NCI-H187 treated with DMSO at 0.1 percent for 48 hours (cell line): Measurements from ENCODE around the gene HTR2C.
"Not testable (repeated sequence)": the region's sequence is repeated elsewhere in the genome, so short reads cannot be mapped to it uniquely, and the experiment has no call there.

Source experiments
- DNase-seq: peaks from one replicate; lab custom pipeline; 2025; lab: John Stamatoyannopoulos, UW

HTR2C gene

DNA sequence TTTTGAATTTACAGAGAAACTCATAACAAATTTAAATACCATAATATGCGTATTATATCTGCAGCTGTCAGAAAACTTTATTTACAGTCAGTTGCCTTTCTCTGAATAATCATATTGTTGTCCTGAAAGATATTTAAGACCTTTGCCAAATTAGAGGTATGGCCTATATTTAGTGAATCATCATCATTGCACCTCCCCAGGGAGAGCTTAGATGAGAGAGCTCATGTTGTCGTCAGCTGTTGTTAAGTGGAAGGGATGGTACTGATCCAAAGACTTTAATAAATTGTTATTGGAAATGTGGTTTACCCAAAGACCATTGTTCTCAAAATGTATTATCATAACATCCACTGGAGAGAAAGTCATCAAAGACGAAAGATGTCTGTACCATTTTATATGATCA lies 128.6 kb downstream of the HTR2C start:
- DNase-seq = no peak

DNA sequence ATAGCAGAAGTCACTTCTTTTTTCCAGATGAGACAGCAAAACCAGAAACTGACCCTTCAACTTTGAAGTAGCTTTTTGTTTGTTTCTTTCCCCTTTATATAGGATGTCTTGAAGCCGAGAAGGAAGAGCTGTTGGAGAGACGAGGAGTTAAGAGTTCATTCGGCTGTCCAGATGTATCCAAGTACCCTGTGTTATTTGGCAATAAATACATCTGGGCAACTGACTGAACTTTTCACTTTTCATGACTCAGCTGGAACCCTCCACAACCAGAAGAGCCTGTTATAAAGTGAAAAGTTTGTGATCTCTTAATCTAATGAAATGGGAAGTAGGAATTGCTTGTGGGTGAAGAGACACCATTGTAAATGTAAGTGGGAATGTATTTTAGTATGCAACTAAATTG lies 131.2 kb downstream of the HTR2C start:
- no peak for DNase-seq

DNA sequence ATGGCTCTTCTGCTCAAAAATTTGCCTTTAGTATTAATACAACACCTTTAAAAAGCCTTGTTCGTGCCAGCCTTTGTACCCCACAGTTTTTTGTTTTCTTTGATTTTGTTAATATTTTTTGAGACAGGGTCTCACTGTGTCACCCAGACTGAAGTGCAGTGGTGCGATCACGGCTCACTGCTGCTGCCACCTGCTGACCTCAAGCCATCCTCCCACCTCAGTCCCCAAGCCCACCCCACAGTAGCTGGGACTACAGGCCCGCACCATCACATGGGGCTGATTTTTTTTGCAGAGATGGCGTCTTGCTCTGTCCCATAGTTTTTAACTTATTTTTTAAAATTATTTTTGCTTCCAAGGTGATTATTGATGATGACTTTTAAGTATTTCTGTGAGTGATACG lies 134.0 kb downstream of the HTR2C start:
- no peak for DNase-seq

DNA sequence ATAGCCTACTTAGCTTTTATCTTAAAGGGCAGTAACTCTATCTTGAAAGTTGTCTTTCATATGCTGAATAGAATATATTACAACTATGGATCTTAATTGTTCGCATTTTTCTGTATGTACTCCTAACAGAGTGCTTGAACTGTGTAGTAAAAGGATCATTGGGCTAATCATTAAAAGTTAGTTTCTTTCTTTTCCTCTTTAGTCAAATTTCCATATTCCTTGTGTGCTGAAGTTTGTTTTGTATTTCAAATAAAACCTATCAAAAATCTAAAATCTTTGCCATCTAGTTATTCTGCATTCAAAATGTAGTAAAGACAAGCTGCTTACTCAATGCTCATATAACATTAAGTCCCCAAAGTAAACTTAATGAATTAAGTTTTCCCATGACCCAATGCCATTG lies 182.7 kb downstream of the HTR2C start:
- DNase-seq = no peak

DNA sequence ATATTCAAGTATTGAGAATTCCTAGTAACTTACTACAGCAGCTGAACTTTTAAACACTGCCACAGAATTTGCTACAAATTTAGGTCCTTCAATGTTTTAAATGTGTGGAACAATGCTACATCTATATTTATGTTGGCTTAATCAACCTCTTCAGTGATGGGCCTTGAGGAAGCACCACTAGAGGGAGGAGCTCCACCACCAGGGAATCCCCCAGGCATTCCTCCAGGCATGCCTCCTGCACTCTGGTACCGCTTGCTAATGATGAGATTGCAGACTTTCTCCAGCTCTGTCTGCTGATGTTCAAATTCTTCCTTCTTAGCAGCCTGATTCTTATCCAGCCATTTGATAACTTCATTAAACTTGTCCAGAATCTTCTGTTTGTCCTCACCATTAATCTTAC lies 190.8 kb downstream of the HTR2C start:
- no peak for DNase-seq

DNA sequence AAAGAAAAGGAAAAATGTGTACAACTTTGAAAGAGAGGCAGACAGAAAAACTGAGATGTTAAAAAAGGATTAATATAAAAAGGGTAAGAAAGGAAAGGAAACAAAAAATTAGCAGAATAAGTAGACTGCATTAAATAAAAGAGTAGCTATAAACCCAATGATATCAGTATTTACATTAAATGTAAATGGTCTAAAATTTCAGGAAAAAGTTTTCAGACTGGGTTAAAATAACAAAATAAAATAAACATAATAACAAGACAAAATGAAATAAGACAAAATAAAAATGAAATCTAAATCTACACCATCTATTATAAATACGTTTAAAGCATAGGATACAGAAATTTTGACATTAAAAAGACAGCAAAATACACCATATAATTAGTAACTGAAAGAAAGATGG lies 199.0 kb downstream of the HTR2C start:
- no peak for DNase-seq

DNA sequence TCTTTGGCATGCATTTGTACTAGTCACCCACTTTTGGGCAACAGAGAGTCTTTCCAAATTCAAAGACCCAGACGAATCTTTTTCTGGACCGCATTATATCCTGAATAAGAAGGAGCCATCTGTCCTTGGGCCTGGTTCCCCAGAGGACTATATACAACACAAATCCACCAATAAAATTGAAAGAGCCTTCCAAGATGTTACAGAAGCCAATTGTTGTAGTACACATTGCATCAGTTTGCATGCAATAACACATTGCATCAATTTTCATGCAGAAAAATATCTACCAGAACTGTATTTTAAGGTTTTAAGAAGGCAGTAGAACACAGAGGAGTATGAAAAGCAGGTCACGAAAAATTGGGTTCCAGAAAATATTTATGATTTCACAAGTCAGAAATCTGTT lies 203.2 kb downstream of the HTR2C start:
- no peak for DNase-seq

DNA sequence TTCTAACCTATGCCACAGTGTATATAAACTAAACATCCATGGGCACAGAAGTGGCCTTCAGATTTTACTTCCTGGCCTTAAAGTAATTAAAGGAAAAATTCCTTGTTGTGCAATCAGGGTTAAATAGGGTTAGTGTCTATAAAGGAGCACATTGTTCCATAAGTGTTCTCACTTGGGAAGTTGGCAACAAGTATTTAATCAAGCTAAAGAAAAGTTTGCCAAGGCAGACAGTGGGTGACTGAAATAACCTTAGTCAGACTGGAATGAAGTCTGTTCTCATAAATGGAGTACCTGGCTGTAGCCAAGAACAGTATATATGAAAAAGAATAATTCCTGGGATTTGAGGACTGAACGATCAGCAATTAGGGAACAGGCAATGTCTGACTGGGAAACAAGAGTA lies 213.6 kb downstream of the HTR2C start:
- DNase-seq = no peak

DNA sequence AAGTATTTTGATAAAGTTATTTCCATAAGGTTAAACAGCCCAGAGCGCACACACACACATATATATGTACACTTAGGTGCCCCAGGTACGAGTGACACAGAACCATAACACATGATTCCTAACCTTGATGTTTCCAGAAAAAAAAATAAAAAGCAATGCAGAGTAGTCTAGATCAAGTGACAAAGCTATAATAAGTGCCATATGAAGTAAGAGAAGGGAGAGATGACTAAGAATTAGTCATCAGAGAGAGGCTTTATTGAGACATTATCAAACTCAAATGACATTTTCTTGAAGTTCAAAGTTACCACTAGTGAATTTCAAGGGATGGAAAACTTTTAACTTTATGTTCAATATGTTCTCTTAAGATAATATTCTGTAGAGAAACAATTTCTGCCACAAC lies 215.0 kb downstream of the HTR2C start:
- no peak for DNase-seq

DNA sequence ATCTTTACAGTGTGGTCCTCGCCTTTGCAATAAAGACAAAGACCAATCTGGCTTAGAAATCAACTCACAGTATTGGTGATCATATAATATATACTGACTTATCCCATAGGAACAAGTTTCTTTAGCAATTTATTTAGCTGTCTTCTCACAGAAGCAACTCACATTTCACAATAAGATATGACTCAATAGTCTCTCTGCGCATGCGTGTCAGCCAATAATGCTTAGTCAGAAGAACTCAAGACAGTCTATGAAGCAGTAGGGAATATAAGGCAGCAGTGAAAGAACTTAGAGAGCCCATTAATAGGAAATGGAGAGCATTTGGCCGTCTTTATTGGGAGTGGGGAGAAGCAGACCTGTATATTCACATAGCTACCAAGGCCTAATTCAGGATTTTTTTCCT lies 216.8 kb downstream of the HTR2C start:
- no peak for DNase-seq

DNA sequence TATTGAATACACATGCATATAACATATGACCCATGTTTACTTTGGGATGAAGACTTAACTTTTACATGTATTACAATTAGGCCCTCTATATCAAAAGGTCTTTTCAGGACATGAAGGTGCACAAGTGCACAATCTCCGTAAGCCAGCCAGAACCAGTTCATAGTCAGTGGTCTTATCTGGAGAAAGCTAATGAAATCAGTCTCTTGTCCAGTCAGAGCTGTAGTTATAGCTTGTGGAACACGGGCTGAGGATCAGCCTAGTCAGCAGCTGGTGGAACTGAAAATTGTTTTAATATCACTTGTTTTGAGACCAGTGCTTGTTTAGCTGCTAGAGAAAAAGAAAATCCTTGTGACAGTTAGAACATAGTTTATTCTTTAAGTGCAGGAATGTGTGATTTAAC lies 235.6 kb downstream of the HTR2C start:
- DNase-seq = no peak

DNA sequence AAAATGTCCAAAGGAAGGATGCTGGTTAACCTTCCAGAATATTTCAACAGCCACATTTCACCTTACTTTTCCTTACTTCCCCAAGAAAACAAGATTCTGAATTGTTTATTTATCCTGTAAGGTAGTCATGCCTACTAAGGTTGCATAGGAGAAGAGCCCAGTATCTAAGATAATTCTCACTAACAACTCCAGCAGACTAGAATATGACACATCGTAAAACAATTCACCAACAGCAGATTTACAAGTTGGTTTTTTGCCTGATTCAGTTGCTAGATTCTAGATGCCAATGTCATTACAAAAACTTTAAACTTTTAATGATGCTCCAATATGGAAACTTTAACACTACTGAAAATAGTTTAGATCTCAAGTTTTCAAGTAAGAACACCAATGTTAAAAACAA lies 257.2 kb downstream of the HTR2C start:
- no peak for DNase-seq

DNA sequence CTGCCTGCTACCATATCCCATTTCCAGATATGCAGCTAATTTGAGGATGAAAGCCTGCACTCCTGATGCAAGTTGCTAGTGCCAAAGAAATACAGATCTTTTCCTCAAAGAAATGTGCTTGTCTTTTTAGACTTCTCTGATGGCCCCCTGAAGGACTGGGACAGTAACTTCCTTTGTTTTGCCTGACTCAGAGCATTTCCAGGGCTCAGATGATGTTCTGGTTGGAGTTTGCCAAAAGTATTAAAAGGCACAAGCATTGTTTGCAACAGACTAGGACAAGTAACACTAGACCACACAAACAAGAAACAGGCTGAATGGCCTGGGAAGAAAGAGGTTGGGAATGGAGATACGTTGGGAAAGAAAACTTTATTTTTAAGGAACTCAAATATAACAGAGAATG lies 258.3 kb downstream of the HTR2C start:
- DNase-seq = no peak

DNA sequence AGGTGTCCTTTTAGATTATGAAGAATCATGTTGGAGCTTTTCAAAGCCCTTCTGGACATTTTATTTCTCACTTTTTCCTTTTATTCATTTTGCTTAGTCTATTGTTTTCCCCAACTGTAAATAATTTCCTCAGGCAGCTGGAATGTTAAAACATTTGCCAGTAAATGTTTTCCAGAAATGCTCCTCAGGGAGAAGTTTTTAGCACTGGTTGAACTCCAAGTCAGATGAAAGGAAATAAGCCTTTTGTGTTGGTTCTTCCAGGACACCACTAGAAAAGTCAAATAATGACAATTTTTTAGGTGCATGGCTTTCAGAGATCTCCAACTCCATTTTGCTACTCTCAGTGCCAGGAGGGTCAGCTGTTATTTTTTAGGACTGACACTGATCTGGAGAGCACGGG lies 305.6 kb downstream of the HTR2C start:
- no peak for DNase-seq

DNA sequence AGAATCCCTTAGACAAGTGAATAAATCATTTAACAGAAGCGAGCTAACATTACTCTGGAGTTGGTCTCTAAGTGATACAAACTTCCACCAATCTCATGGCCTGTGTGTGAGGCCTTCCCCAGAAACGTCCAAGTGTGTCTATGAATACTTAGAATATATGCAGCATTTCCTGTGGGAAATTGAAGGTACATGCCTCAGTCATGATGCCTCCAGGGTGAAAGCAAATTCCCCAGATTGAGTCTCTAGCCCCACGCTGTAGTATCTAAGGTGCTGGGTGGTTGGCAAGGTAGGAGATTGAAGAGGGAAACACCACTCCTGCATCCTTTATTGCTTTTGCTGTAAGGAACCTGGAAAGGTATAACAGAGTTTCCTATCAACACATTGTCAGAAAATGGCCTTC lies 319.7 kb downstream of the HTR2C start:
- no peak for DNase-seq

DNA sequence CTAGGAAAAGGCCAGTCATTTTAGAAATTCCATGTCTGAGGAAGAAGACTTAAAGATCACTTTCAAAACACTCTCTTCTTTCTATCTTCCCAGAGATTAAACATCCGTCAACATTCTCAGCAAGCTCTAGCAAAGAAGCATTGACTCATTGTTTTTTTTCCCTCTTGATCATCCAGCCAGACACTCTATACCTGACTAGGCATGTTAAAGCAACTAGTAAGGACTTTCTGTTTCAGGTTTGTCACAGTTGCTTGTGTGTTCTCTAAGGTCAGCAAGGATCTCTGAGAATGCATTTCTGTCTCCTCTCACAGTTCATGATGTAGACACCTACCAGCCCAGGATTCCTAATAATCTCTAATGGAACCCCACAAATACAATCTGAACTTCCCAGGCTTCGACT lies 321.4 kb downstream of the HTR2C start:
- no peak for DNase-seq

DNA sequence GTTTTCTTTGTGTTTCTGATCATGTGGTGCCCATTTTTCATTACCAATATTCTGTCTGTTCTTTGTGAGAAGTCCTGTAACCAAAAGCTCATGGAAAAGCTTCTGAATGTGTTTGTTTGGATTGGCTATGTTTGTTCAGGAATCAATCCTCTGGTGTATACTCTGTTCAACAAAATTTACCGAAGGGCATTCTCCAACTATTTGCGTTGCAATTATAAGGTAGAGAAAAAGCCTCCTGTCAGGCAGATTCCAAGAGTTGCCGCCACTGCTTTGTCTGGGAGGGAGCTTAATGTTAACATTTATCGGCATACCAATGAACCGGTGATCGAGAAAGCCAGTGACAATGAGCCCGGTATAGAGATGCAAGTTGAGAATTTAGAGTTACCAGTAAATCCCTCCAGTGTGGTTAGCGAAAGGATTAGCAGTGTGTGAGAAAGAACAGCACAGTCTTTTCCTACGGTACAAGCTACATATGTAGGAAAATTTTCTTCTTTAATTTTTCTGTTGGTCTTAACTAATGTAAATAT lies 323.2 kb downstream of the HTR2C start:
- DNase-seq = no peak

DNA sequence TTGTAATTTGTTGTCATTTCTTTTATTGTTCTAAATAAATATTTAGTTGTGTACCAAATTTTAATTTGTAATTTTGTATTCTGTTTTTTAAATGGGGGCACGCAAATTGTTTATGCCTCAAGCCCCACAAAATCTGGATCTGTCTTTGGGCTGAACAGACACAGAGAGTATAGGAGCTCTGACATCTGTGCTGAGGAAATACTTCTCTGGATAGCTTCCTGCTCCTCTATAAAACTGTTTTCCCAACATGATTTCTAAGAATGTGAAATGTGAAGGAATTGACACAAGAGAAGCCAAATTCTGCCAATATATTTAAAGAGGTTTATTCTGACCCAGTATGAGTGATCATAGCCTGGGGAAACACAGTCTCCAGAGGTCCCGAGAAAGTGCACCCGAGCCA lies 340.5 kb downstream of the HTR2C start:
- no peak for DNase-seq

DNA sequence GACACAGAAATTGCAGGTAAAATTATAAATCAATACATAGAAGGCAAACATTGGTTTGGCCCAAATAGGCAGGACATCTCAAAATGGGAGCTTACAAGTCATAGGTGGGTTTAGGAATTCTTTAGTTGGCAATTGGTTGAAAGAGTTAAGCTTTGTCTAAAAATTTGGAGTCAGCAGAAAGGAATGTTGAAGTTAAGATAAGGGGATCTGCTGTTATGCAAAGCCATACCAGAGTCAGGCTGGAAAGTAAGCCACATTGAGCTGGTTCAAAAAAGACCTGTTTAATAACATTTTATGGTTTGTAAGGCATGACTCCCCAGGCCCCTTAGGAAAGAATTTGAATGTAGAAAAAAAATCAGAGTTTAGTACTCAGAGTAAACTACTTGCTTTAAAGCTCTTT lies 341.0 kb downstream of the HTR2C start:
- DNase-seq = no peak

DNA sequence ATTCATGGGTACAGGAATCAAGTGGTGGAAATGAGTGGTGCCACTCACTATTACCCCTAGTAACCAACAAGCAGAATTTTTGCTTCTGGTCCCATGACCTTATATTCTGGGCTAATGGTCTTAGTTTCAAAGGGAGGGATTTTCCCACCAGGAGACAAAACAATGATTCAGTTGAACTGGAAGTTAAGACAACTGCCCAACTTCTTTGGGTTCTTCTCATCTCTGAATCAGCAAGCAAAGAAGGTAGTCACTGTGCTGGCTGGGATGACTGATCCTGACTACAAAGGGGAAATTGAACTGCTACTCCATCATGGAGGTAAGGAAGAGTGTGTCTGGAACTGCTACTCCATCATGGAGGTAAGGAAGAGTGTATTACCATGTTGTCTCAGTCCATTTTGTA lies 346.3 kb downstream of the HTR2C start:
- no peak for DNase-seq

DNA sequence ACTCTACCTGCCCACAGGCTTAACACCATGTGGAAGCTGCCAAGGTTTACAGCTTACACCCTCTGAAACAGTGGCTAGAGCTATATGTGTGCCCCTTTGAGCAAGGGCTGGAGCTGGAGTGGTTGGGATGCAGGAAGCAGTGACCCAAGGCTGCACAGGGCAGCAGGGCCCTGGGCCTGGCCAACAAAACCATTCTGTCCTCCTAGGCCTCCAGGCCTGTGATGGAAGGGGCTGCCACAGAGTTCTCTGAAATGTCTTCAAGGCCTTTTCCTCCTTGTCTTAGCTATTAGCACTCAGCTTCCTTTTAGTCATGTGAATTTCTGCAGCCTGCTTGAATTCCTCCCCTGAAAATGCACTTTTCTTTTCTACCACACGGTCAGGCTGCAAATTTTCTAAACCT lies 348.7 kb downstream of the HTR2C start:
- no peak for DNase-seq

DNA sequence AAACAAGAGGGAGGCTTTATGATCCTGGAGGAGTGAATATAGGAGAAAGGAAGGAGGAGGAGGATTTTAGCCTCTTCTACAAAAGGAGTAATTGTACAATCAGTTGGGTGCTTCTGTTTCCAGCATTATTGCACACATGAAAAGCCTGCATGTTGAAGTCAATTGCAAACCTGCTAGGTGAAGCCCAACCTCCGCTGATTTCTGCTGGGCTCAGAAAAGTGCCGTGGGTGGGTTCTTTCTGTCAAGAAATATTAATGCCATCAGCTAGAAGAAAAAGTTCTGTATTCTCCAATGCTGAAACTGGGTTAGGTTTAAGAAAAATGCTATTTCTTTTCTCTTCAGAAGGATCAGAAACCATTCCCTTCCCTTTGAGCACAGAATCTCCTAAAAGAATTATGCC lies 349.4 kb downstream of the HTR2C start:
- DNase-seq = not testable (repeated sequence)

DNA sequence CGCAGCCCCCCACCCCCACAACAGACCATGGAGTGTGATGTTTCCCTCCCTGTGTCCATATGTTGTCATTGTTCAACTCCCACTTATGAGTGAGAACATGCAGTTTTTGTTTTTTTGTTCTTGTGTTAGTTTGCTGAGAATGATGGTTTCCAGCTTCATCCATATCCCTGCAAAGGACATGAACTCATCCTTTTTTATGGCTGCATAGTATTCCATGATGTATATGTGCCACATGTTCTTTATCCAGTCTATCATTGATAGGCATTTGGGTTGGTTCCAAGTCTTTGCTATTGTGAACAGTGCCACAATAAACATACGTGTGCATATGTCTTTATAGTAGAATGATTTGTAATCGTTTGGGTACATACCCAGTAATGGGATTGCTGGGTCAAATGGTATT lies 353.2 kb downstream of the HTR2C start:
- not testable (repeated sequence) for DNase-seq

DNA sequence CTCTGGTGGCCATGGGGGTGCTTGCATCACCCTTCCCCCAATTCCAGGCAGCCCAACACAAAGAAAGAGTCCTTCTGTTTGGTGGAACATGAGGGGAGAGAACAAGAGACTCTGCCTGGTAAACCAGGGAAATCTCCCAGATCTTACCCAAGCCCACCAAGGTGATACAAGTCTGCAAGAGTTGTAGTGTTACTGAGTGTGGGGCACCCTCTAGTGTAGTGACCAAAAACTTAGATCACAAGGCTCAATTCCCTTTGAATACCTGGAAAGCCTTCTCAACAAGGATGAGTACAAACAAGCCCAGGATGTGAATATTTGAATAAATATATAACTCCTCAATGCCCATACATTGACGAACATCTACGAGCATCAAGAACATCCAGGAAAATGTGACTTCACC lies 368.8 kb downstream of the HTR2C start:
- no peak for DNase-seq
